Measurements from ENCODE around the gene ZNF750.

ZNF750 gene

GRCh38 chr17:82835122-82835521, 4.7 kb downstream of the ZNF750 start:
- no peak for DNase-seq (ENCODE audit: low spot score)

- no peak for DNase-seq (ENCODE audit: low spot score)
These were observed 6.8 kb downstream of the ZNF750 start for GRCh38 chr17:82832881-82833475.

DNA sequence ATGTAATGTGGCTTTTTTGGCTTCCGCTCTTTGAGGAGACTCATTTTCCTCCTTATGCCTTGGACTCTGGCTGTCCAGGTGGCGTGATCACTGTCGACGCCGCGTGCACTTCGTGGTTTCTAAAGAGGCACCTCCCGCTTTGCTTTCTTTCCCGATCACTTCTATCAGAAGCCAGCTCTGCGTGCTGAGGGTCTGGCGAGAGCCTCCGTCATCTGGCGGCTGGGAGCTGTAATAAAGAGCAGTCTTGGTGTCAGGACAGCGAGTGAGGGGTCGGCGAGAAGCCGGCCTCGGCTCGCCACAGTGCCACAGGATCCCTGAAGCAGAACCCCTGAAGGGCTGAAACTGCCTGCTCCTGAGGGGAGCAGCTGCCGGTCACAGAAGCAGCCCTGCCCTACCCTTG, 7.4 kb downstream of the ZNF750 start:
- DNase-seq (ENCODE audit: low spot score), result no peak

DNA sequence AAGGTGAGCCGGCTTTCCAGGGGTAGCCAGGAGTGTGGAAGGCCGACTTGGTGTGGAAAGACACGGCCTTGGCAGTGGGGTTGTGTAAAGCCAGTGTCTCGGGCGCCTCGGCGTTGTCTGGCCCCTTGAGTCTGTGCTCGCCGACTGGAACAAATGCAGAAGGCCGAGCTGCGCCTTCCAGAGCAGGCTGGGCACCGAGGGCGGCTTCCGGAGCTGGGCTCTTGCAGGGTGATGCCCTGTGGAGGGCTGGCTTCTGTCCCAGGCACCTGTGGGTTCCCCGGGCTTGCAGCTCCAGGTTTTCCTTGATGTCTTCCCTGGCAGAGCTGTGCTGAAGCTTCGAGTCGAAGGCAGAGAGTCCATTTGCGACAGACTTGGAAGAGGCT, 8.0 kb downstream of the ZNF750 start:
- no peak for DNase-seq (ENCODE audit: low spot score)

GRCh38 chr17:82831041-82831817, 8.6 kb downstream of the ZNF750 start:
- DNase-seq (ENCODE audit: low spot score), result no peak

- DNase-seq (ENCODE audit: low spot score), result no peak
These were observed 9.6 kb downstream of the ZNF750 start for GRCh38 chr17:82830249-82830661.

- DNase-seq (ENCODE audit: low spot score), result no peak
These were observed 10.8 kb downstream of the ZNF750 start for GRCh38 chr17:82828875-82829487.

DNA sequence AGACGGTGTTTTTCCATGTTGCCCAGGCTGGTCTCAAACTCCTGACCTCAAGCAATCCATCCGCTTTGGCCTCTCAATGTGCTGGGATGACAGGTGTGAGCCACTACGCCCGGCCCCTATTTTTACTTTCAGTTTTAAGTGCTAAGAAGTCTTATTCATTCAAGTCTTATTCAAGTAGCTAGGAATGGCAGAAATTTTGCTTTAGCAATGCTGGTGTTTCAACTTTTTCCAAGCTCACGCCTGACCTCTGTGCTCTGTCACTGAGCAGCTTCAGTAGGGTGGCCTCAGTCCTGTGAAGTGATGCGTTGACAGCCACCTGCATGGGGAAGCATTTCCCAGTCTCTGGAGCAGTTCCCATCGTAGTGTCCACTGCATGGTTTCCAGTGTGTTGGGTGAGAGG, 12.9 kb downstream of the ZNF750 start:
- DNase-seq (ENCODE audit: low spot score), result no peak

DNA sequence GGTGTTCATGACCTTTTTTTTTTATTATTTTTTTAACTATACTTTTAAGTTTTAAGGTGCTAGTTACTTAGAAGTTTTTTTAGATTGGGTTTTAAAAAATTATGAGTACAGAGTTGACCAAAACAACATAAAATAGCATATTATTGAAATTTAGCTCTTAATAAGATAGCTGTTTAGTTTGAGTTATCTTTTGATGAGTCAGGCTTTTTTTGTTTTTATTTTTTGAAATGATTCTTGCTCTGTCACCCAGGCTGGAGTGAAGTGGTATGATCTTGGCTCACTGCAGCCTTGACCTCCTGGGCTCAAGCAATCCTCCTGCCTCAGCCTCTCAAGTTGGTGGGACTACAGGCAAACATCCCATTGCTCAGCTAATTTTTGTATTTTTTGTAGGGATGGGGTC, 13.6 kb downstream of the ZNF750 start:
- no peak for DNase-seq (ENCODE audit: low spot score)

GRCh38 chr17:82825540-82826124, 14.2 kb downstream of the ZNF750 start:
- DNase-seq (ENCODE audit: low spot score), result no peak

DNA sequence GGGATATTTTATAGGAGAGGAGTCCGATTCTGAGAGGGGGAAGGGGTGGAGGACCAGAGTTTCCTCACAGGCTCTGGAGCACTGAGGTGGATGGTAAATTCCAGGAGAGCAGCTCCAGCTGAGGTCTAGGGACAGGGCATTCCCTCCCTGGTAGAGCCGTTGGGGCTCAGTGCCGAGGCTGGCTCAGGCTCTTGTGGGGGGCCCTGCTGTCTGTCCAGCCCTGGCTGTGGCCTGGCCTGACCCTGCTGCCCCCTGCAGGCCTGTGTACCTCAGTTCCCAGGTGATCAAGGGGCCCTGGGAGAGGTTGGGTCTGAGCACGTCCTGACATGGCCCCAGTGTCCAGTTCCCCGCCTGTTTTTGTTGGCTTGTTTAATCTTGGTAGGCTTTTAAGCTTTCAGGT, 16.8 kb downstream of the ZNF750 start:
- no peak for DNase-seq (ENCODE audit: low spot score)

DNA sequence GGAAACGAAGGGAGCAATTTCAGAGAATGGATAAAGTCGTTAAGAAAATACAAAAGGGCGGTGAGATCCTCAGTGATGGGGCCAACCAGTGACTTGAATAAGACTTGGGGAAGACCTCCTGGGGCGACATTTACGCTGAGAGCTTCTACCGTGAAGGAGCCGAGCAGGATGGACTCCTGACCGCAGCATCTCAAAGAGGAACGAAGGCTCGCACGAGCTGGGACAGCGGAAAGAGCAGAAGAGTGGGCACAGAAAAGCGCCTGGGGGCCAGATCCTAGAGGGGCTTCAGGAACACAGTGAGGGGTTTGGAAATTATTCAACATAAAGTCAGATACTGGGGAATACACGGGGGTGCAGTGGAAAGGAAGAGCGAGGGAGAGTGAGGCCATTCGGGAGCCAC, 17.5 kb downstream of the ZNF750 start:
- no peak for DNase-seq (ENCODE audit: low spot score)

DNA sequence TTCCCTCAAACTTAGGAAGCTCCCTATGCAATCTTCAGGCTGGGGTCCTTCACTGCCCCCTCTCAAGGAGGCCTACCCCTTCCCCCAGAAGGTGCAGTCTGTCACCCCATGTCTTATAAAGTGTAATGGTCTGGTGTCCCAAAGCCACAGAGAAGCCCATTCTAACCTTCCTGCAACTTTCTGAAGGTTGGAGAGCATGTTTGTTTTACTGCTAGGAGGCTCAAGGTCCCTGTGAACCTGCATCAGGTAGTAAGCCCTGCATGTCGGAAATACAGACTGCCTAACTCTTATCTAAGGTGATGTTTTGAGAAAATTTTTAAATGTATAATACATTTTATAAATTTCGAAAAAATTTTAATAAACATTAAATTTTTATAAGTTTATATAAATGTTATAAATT, 18.3 kb downstream of the ZNF750 start:
- DNase-seq (ENCODE audit: low spot score), result no peak

DNA sequence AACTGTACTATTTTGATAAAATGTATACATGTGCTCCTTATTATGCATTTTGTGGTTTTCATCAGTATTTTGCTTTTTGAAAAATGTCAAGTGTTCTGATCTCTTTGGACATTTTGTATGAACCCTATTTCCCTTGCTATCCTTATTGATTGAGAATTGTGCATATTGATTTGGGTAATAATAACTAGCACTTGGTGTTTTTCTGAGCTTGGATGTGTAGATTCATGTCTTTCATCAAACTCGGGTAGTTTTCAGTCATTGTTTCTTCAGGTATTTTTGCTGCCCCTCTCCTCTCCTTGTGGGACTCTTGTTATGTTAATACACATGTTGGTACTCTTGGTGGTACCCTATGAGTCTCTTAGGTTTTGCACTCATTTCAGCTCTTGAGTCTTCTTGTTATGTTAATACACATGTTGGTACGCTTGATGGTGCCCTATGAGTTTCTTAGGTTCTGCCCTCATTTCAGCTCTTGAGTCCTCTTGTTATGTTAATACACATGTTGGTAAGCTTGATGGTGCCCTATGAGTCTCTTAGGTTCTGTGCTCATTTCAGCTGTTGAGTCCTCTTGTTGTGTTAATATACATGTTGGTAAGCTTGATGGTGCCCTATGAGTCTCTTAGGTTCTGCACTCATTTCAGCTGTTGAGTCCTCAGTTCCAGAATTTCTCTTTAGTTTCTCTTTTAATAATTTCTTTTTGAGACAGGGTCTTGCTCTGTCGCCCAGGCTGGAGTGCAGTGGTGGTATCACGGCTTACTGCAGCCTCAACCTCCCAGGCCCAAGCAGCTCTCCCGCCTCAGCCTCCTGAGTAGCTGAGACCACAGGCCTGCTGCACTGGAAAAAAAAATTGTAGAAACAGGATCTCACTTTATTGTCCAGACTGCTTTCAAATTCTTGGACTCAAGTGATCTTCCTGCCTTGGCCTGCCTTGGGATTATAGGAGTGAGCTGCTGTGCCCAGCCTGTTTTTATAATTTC, 19.3 kb downstream of the ZNF750 start:
- DNase-seq (ENCODE audit: low spot score), result no peak

DNA sequence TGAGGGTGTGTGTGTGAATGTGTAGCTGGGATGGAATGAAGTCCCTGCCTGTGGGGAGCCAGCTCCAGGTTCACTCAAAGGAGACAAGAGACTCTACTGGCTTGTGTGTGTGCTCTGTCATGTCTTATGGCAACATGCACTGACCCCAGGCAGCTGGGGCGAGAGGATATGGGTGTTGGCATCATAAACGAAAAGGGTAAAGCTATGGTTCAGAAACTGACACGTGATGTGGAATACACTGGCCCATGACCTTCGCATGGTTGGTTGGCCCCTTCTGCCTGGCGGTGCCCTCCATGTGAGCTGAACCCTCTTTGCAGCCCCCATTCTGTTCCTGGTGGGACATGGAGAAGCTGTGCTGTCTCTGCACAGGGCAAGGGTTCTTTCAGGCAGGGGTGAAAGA, 21.9 kb downstream of the ZNF750 start:
- DNase-seq (ENCODE audit: low spot score), result no peak

DNA sequence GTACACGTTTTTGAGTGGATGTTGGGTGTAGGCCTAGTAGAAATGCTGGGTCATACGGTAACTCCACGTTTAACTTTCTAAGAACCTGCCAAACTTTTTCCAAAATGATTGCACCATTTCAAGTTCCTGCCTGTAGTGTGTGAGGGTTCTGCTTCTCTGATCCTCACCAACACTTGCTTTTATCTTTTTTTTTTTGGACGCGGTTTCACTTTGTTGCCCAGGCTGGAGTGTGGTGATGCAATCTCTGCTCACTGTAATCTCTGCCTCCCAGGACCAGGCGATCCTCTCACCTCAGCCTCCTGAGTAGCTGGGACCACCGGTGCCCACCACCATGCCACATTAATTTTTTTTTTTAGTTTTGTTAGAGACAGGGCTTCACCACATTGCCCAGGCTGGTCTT, 23.5 kb downstream of the ZNF750 start:
- DNase-seq (ENCODE audit: low spot score), result no peak

- DNase-seq (ENCODE audit: low spot score), result no peak
These were observed 24.0 kb downstream of the ZNF750 start for GRCh38 chr17:82815790-82816305.

DNA sequence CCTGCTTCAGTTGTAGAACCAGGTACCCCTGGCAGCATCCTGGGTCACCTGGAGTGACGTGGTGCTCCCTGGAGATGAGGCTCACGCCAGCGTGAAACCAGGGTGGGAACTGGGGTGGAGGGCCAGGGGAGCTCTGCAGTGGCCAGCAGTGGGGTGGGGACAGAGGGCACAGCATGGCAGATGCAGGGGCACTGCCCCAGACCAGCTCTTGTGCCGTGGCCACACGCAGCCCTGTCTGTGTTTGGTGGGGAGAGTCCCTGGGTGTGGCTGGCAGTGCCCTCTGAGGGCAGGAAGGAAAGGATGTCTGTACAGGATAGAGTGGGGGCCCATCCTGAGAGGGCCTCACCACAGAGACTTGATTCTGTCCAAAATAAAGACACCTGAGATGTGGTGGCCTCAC, 24.5 kb downstream of the ZNF750 start:
- DNase-seq (ENCODE audit: low spot score), result no peak

DNA sequence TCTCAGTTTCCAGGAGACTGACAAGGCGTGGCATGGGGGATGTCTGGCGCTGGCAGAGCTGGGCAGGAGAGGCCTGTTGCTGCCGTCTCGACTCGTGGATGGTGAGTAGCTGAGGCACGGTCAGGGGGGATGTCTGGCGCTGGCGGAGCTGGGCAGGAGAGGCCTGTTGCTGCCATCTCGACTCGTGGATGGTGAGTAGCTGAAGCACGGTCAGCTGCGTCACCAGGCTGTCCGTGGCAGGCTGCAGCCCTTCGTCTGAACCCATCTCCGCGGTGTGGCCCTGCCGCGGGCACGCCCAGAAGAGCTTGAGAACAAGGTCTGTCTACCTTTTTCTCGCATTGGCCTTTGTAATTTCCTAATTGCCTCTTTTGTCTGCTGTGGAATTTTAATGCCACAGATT, 25.0 kb downstream of the ZNF750 start:
- DNase-seq (ENCODE audit: low spot score), result no peak

- DNase-seq (ENCODE audit: low spot score), result no peak
These were observed 26.3 kb downstream of the ZNF750 start for GRCh38 chr17:82813299-82814051.

- no peak for DNase-seq (ENCODE audit: low spot score)
These were observed 27.2 kb downstream of the ZNF750 start for GRCh38 chr17:82812601-82813000.

All from pons (tissue), 1 donor.